GM19455 (cell line): Measurements from ENCODE around the gene VWA3B.

ENCODE experiments used
- ATAC-seq: cut with Tn5 transposase; IDR thresholded peaks from one replicate; pipeline ENCODE4 v1.9.1; 2021; ENCODE audit not compliant: unreplicated experiment

VWA3B gene

GRCh38 chr2:98165516-98166071, 78.6 kb downstream of the VWA3B start:
- ATAC-seq, result no peak

GRCh38 chr2:98167916-98168315, 80.9 kb downstream of the VWA3B start:
- ATAC-seq, result no peak

- no peak for ATAC-seq
These were observed 83.1 kb downstream of the VWA3B start for GRCh38 chr2:98170076-98170475.

- no peak for ATAC-seq
These were observed 85.3 kb downstream of the VWA3B start for GRCh38 chr2:98172150-98172765.

GRCh38 chr2:98172951-98173350, 86.0 kb downstream of the VWA3B start:
- ATAC-seq, result no peak

- ATAC-seq, result no peak
These were observed 88.8 kb downstream of the VWA3B start for GRCh38 chr2:98175811-98176210.

- ATAC-seq, result no peak
These were observed 90.3 kb downstream of the VWA3B start for GRCh38 chr2:98177286-98177685.

- ATAC-seq, result no peak
These were observed 91.0 kb downstream of the VWA3B start for GRCh38 chr2:98177986-98178385.

GRCh38 chr2:98180456-98180855, 93.5 kb downstream of the VWA3B start:
- ATAC-seq, result no peak

GRCh38 chr2:98181346-98181745, 94.4 kb downstream of the VWA3B start:
- ATAC-seq, result no peak

- no peak for ATAC-seq
These were observed 98.8 kb downstream of the VWA3B start for GRCh38 chr2:98185801-98186200.

- ATAC-seq, result no peak
These were observed 100.2 kb downstream of the VWA3B start for GRCh38 chr2:98187194-98187593.

- no peak for ATAC-seq
These were observed 101.5 kb downstream of the VWA3B start for GRCh38 chr2:98188351-98189046.

- no peak for ATAC-seq
These were observed 104.9 kb downstream of the VWA3B start for GRCh38 chr2:98191883-98192282.

GRCh38 chr2:98201576-98201975, 114.6 kb downstream of the VWA3B start:
- no peak for ATAC-seq

- no peak for ATAC-seq
These were observed 118.9 kb downstream of the VWA3B start for GRCh38 chr2:98205889-98206288.

GRCh38 chr2:98212092-98213000, 125.4 kb downstream of the VWA3B start:
- ATAC-seq, result no peak

GRCh38 chr2:98216616-98217015, 129.6 kb downstream of the VWA3B start:
- ATAC-seq, result no peak

- ATAC-seq, result no peak
These were observed 132.2 kb downstream of the VWA3B start for GRCh38 chr2:98219152-98219551.

- ATAC-seq, result no peak
These were observed 147.0 kb downstream of the VWA3B start for GRCh38 chr2:98233941-98234340.

- no peak for ATAC-seq
These were observed 147.8 kb downstream of the VWA3B start for GRCh38 chr2:98234776-98235175.
